ENCODE measurements around the gene PHACTR2.

PHACTR2 gene

DNA sequence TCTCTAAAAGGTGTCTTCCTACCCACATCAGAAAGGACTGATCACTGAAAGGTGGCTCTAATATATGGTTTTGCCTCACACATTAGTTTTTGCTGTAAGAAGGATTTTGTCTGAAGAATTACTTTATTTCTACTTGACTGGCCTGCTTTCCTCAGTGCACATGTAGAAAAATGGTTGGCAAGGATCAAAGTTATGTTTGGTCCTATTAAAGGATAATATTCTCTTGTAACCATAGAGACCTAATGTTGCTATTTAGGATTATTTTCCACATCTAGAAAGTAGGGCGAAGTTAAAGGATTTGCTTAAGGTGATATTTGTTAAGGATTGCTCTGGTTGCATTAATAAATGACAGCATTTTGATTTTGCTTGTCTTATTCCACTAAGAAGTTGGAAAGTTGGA, 40.7 kb downstream of the PHACTR2 start:
- no peak overlapping the region for H3K4me3 ChIP-seq (ENCODE audit: low read depth, low read length)
- TF ChIP-seq, protein P1, sequence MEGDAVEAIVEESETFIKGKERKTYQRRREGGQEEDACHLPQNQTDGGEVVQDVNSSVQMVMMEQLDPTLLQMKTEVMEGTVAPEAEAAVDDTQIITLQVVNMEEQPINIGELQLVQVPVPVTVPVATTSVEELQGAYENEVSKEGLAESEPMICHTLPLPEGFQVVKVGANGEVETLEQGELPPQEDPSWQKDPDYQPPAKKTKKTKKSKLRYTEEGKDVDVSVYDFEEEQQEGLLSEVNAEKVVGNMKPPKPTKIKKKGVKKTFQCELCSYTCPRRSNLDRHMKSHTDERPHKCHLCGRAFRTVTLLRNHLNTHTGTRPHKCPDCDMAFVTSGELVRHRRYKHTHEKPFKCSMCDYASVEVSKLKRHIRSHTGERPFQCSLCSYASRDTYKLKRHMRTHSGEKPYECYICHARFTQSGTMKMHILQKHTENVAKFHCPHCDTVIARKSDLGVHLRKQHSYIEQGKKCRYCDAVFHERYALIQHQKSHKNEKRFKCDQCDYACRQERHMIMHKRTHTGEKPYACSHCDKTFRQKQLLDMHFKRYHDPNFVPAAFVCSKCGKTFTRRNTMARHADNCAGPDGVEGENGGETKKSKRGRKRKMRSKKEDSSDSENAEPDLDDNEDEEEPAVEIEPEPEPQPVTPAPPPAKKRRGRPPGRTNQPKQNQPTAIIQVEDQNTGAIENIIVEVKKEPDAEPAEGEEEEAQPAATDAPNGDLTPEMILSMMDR (IDR thresholded peaks at IDR 0.05; ENCODE audit: low read depth, low read length), result no peak

- H3K4me3 ChIP-seq (ENCODE audit: low read depth, low read length), result no peak overlapping the region
- TF ChIP-seq, protein P1 (IDR thresholded peaks at IDR 0.05; ENCODE audit: low read depth, low read length), result no peak
These were observed 43.9 kb downstream of the PHACTR2 start for GRCh38 chr6:143721642-143722041.

- TF ChIP-seq, protein P1 (IDR thresholded peaks at IDR 0.05; ENCODE audit: low read depth, low read length), result no peak
- H3K4me3 ChIP-seq (ENCODE audit: low read depth, low read length), result no peak overlapping the region
These were observed 47.1 kb downstream of the PHACTR2 start for GRCh38 chr6:143724876-143725275.

DNA sequence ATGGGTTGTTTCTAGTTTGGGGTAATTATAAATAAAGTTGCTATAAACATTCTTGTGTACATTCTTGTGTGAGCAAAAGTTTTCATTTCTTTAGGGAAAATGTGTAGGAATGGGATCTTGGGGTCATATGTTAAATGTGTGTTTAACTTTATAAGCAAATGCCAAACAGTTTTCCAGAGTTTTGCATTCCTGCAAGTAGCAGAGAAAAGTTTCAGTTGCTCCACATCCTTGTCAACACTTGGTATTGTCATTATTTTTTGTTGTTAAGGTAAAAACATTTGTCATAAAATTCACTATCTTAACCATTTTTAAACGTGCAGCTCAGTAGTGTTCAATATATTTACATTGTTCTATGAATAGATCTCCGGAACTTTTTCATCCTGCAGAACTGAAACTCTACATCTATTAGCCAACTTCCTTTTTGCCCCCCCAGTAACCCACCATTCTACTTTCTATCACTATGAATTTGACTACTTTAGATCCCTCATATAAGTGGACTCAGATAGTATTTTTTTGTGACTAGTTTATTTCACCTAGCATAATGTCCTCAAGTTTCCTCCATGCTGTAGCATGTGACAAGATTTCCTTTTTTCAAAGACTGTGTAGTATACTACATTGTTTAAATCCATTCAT, 48.4 kb downstream of the PHACTR2 start:
- TF ChIP-seq, protein P1 (IDR thresholded peaks at IDR 0.05; ENCODE audit: low read depth, low read length), result no peak
- H3K4me3 ChIP-seq (ENCODE audit: low read depth, low read length), result no peak overlapping the region

GRCh38 chr6:143727035-143727434, 49.3 kb downstream of the PHACTR2 start:
- H3K4me3 ChIP-seq (ENCODE audit: low read depth, low read length), result no peak overlapping the region
- TF ChIP-seq, protein P1 (IDR thresholded peaks at IDR 0.05; ENCODE audit: low read depth, low read length), result no peak

- TF ChIP-seq, protein P1 (IDR thresholded peaks at IDR 0.05; ENCODE audit: low read depth, low read length), result no peak
- H3K4me3 ChIP-seq (ENCODE audit: low read depth, low read length), result no peak overlapping the region
These were observed 54.0 kb downstream of the PHACTR2 start for GRCh38 chr6:143731789-143732188.

- TF ChIP-seq, protein P1 (IDR thresholded peaks at IDR 0.05; ENCODE audit: low read depth, low read length), result no peak
- no peak overlapping the region for H3K4me3 ChIP-seq (ENCODE audit: low read depth, low read length)
These were observed 54.8 kb downstream of the PHACTR2 start for GRCh38 chr6:143732536-143732935.

Data from WI38 (cell line).